SK-N-SH (cell line): ENCODE data around the gene ARID2. TPM values are rescaled to one million over a fixed set of nuclear protein-coding genes. Genes with fewer than 3 reads are reported as not detected.

Experiments
- CTCF ChIA-PET: fragments of 300-600, 350-600 bp; formaldehyde crosslinking; extraction: SDS; loops from one replicate; lab custom pipeline; 2021; lab: Yijun Ruan, JAX
- POLR2A ChIA-PET: fragments of 350-600 bp; sonication (Branson Sonifier 250); formaldehyde crosslinking; extraction: SDS; loops from one replicate; lab custom pipeline; 2020; ENCODE audit warnings: antibody characterized with exemption, inconsistent platforms; lab: Yijun Ruan, JAX
- DNase-seq: peaks from one replicate; pipeline ENCODE4 v3.0.0; 2012
- H2AFZ ChIP-seq: fragments of 200-600 bp; sonication (generic); 2 replicates; pipeline ENCODE4 v1.8.1; 2016; ENCODE audit warnings: antibody characterized with exemption, mild to moderate bottlenecking, low read depth
- H3F3A ChIP-seq: fragments of 200-600 bp; sonication (generic); replicated peaks from 2 replicates; pipeline ENCODE3; 2016; ENCODE audit warnings: antibody characterized with exemption, mild to moderate bottlenecking; ENCODE audit not compliant: insufficient read depth
- H3K27ac ChIP-seq, 2 experiments: fragments of 200-500 bp in 1 of 2; fragments of 200-600 bp in 1 of 2; sonication (Bioruptor generic) in 1 of 2; sonication (generic), shearing (Covaris generic) in 1 of 2; 2 replicates each; pipeline versions ENCODE4 v1.5.1 to v1.6.1; 2014 to 2016; ENCODE audit warnings: low read depth in 2 of 2, inconsistent platforms in 1 of 2, low read length in 1 of 2, mild to moderate bottlenecking in 1 of 2, mixed read lengths in 1 of 2
- H3K27me3 ChIP-seq: fragments of 200-600 bp; sonication (generic), shearing (Covaris generic); 2 replicates; pipeline ENCODE4 v1.6.1; 2016; ENCODE audit warnings: mixed run types; ENCODE audit not compliant: insufficient read depth
- H3K36me3 ChIP-seq, 2 experiments: fragments of 200-500 bp in 1 of 2; fragments of 200-600 bp in 1 of 2; sonication (Bioruptor generic) in 1 of 2; sonication (generic) in 1 of 2; replicated peaks in 1 of 2; 2 replicates each; pipeline versions ENCODE3 to v1.5.1; 2014 to 2016; ENCODE audit warnings: low read length in 1 of 2, mild to moderate bottlenecking in 1 of 2; ENCODE audit not compliant: insufficient read depth in 2 of 2, control insufficient read depth in 1 of 2
- H3K4me1 ChIP-seq, 2 experiments: fragments of 200-500 bp in 1 of 2; fragments of 200-600 bp in 1 of 2; sonication (Bioruptor generic) in 1 of 2; sonication (generic), shearing (Covaris generic) in 1 of 2; 2 replicates each; pipeline versions ENCODE4 v1.5.1 to v1.6.1; 2014 to 2016; ENCODE audit warnings: low read depth in 1 of 2, low read length in 1 of 2, mixed run types in 1 of 2; ENCODE audit not compliant: insufficient read depth in 2 of 2, control insufficient read depth in 1 of 2
- H3K4me2 ChIP-seq: fragments of 200-600 bp; sonication (generic), shearing (Covaris generic); 2 replicates; pipeline ENCODE4 v1.6.1; 2017; ENCODE audit warnings: mixed run types
- H3K4me3 ChIP-seq, 2 experiments: fragments of 200-500 bp in 1 of 2; fragments of 200-600 bp in 1 of 2; sonication (Bioruptor generic) in 1 of 2; sonication (generic), shearing (Covaris generic) in 1 of 2; 2 replicates each; pipeline versions ENCODE4 v1.5.1 to v1.8.1; 2014 to 2016; ENCODE audit warnings: low read depth in 2 of 2, inconsistent platforms in 1 of 2, low read length in 1 of 2, mild to moderate bottlenecking in 1 of 2, mixed read lengths in 1 of 2, moderate library complexity in 1 of 2
- H3K79me2 ChIP-seq: fragments of 200-600 bp; sonication (generic); 2 replicates; pipeline ENCODE4 v1.8.1; 2017; ENCODE audit warnings: mild to moderate bottlenecking; ENCODE audit not compliant: insufficient read depth
- H3K9ac ChIP-seq: fragments of 200-600 bp; sonication (generic); 2 replicates; pipeline ENCODE4 v1.6.1; 2017; ENCODE audit warnings: mixed run types
- H3K9me2 ChIP-seq: fragments of 200-600 bp; sonication (generic); 2 replicates; pipeline ENCODE4 v1.6.1; 2017; ENCODE audit warnings: mixed run types
- H3K9me3 ChIP-seq: fragments of 200-600 bp; sonication (generic); 2 replicates; pipeline ENCODE4 v1.6.1; 2017; ENCODE audit warnings: mixed run types, mild to moderate bottlenecking, moderate library complexity
- H4K20me1 ChIP-seq: fragments of 200-600 bp; sonication (generic); 2 replicates; pipeline ENCODE4 v1.6.1; 2017; ENCODE audit warnings: mild to moderate bottlenecking, mixed run types; ENCODE audit not compliant: insufficient read depth
- CHD2 ChIP-seq: fragments of 150-350 bp; IDR thresholded peaks from 2 replicates; pipeline ENCODE4 v1.6.1; 2018; ENCODE audit warnings: low read length; ENCODE audit not compliant: partially characterized antibody
- ELF1 ChIP-seq: IDR thresholded peaks from 2 replicates; pipeline ENCODE4 v1.4.0; 2012
- EP300 ChIP-seq, 2 experiments: IDR thresholded peaks; 2 replicates each; pipeline versions ENCODE4 v1.4.0 to v1.6.1; 2012; ENCODE audit warnings: borderline replicate concordance in 1 of 2, low read depth in 1 of 2, low read length in 1 of 2
- FOXJ3 ChIP-seq: sonication (generic); formaldehyde crosslinking; IDR thresholded peaks from 2 replicates; pipeline ENCODE4 v1.5.1; 2020; ENCODE audit warnings: mild to moderate bottlenecking, missing genetic modification reagents
- JUND ChIP-seq: IDR thresholded peaks from 2 replicates; pipeline ENCODE4 v1.4.0; 2012
- NFIC ChIP-seq: IDR thresholded peaks from 2 replicates; pipeline ENCODE4 v1.4.0; 2012; ENCODE audit warnings: borderline replicate concordance
- PBX3 ChIP-seq: IDR thresholded peaks from 2 replicates; pipeline ENCODE4; 2012
- POLR2AphosphoS5 ChIP-seq: IDR thresholded peaks from 2 replicates; pipeline ENCODE4 v1.6.1; 2012; ENCODE audit warnings: low read depth, low read length
- RFX5 ChIP-seq: IDR thresholded peaks from 2 replicates; pipeline ENCODE4 v1.6.1; 2012; ENCODE audit warnings: mild to moderate bottlenecking, improper control_type of control experiment, low read length
- SMC3 ChIP-seq: IDR thresholded peaks from 2 replicates; pipeline ENCODE4 v1.6.1; 2012; ENCODE audit warnings: low read depth, low read length, improper control_type of control experiment
- TEAD4 ChIP-seq: IDR thresholded peaks from 2 replicates; pipeline ENCODE4 v1.4.0; 2012; ENCODE audit warnings: mild to moderate bottlenecking, borderline replicate concordance; ENCODE audit not compliant: insufficient read depth
- WGBS: methylation state at CpG from one replicate; pipeline ENCODE4 v1.1.6; 2017; ENCODE audit warnings: low lambda C conversion rate; 5-methylcytosine and 5-hydroxymethylcytosine counted together
- polyA plus RNA-seq, 3 experiments: library from polyadenylated mRNA; depleted of rRNA; stranded (reverse); fragments of >200 nt; gene quantifications; 2 replicates each; pipeline ENCODE4 v1.2.3, GENCODE V29; 2012

Gene ARID2
- polyA plus RNA-seq, 1 of the 3 experiments (the other 2 are of a cell fraction), result 5.9 TPM

GRCh38 chr12:45912774-45913173 lies 183.3 kb downstream of the ARID2 start:
- Histone ChIP-seq H4K20me1 (no peaks in the 10 kb centered on the region), H3K27me3 (no peaks in the 10 kb centered on the region), H3K36me3 (peaks cover 8 to 16% of the 10 kb centered on the region in 2 experiments), H3K9ac (no peak overlapping the region), H3K79me2 (no peaks in the 10 kb centered on the region), H3K9me2 (no peaks in the 10 kb centered on the region), H2AFZ (no peak overlapping the region), H3K4me3 (no peak overlapping the region), H3K4me2 (no peak overlapping the region), H3K27ac (peak overlapping the region in 1 of 2 experiments; percentile 54; a peak in 1 of 4 replicates), H3F3A (peaks cover 34% of the 10 kb centered on the region), H3K9me3 (no peaks in the 10 kb centered on the region), H3K4me1 (peaks cover 0 to 15% of the 10 kb centered on the region in 2 experiments; a peak in 2 of 4 replicates)
- ChIA-PET POLR2A (interaction anchor here (0.5 kb wide), 1 partner anchor 196 kb away, joined by 3 read pairs; no protein-coding TSS in a partner anchor), CTCF (interaction anchor here (0.7 kb wide), 1 partner anchor 21 kb away, joined by 3 read pairs; no protein-coding TSS in a partner anchor)
- peak; percentile 23 for DNase-seq
- TF ChIP-seq EP300 (IDR thresholded peaks at IDR 0.05; ENCODE audit: borderline replicate concordance in 1 of 2, low read depth in 1 of 2, low read length in 1 of 2), result no peak
- TF ChIP-seq NFIC, result 0 out of 2 replicates have a peak, but pooled peaks have one; percentile 8
- TF ChIP-seq JUND, result no peak
- WGBS, result 63% methylated on average over 3 of the region's 3 CpGs

- peaks cover 7 to 9% of the 10 kb centered on the region in 2 experiments for H3K36me3 ChIP-seq
- H3K4me1 ChIP-seq, result peaks cover 0 to 15% of the 10 kb centered on the region in 2 experiments; a peak in 2 of 4 replicates
- CTCF ChIA-PET, result interaction anchor here (1.0 to 1.8 kb wide), 2 partner anchors 10 to 20 kb away, joined by 3 to 8 read pairs; no protein-coding TSS in a partner anchor
- H3K27ac ChIP-seq, result no peak overlapping the region; a peak in 1 of 4 replicates
- H3K9ac ChIP-seq, result no peak overlapping the region
- DNase-seq, result no peak
- peaks cover 34% of the 10 kb centered on the region for H3F3A ChIP-seq
- H3K4me3 ChIP-seq, result no peak overlapping the region
- WGBS, result 55% methylated on average over 2 of the region's 2 CpGs
- H2AFZ ChIP-seq, result no peak overlapping the region; the same call in 1 of the 2 replicates
- H3K9me2 ChIP-seq, result no peaks in the 10 kb centered on the region
- no peak overlapping the region for H3K4me2 ChIP-seq
- no peak for TF ChIP-seq EP300 (IDR thresholded peaks at IDR 0.05; ENCODE audit: borderline replicate concordance in 1 of 2, low read depth in 1 of 2, low read length in 1 of 2)
- TF ChIP-seq SMC3, result no peak
- TF ChIP-seq POLR2AphosphoS5, result no peak
- TF ChIP-seq TEAD4, result no peak
- no peak for TF ChIP-seq ELF1
- TF ChIP-seq FOXJ3 (CRISPR knock-in tag), result no peak
- no peaks in the 10 kb centered on the region for H4K20me1 ChIP-seq
- H3K27me3 ChIP-seq, result no peaks in the 10 kb centered on the region
- H3K79me2 ChIP-seq, result no peaks in the 10 kb centered on the region
- POLR2A ChIA-PET, result no interaction called here
- no peaks in the 10 kb centered on the region for H3K9me3 ChIP-seq
Measured at GRCh38 chr12:45913631-45914030, 184.1 kb downstream of the ARID2 start.

GRCh38 chr12:45914090-45914489 lies 184.6 kb downstream of the ARID2 start:
- no peak overlapping the region; the same call in 1 of the 2 replicates for H2AFZ ChIP-seq
- CTCF ChIA-PET, result interaction anchor here (1.0 to 1.8 kb wide), 2 partner anchors 10 to 20 kb away, joined by 3 to 8 read pairs; no protein-coding TSS in a partner anchor
- H3K27ac ChIP-seq, result no peak overlapping the region; a peak in 1 of 4 replicates

More at GRCh38 chr12:45914090-45914489, 184.6 kb downstream of the ARID2 start:
- no peaks in the 10 kb centered on the region for H4K20me1 ChIP-seq
- no peaks in the 10 kb centered on the region for H3K27me3 ChIP-seq
- no peak for DNase-seq
- no peaks in the 10 kb centered on the region for H3K9me2 ChIP-seq
- H3K9me3 ChIP-seq, result no peaks in the 10 kb centered on the region
- WGBS, result 38% methylated on average over 1 of the region's 1 CpG
- H3K36me3 ChIP-seq, result peaks cover 9 to 12% of the 10 kb centered on the region in 2 experiments
- H3K4me1 ChIP-seq, result peaks cover 0 to 15% of the 10 kb centered on the region in 2 experiments; a peak in 2 of 4 replicates
- no peak overlapping the region for H3K9ac ChIP-seq
- peaks cover 34% of the 10 kb centered on the region for H3F3A ChIP-seq
- POLR2A ChIA-PET, result no interaction called here
- TF ChIP-seq PBX3, result peak; percentile 22; the same call in 1 of the 2 replicates
- TF ChIP-seq CHD2, result no peak
- peak; percentile 91 for TF ChIP-seq RFX5
- TF ChIP-seq POLR2AphosphoS5, result 0 out of 2 replicates have a peak, but pooled peaks have one; percentile 26
- TF ChIP-seq, all 33 proteins: peak for 3
- no peak overlapping the region for H3K4me3 ChIP-seq
- no peaks in the 10 kb centered on the region for H3K79me2 ChIP-seq
- H3K4me2 ChIP-seq, result no peak overlapping the region
